Measurements from ENCODE around the gene RNF121.

RNF121 gene

DNA sequence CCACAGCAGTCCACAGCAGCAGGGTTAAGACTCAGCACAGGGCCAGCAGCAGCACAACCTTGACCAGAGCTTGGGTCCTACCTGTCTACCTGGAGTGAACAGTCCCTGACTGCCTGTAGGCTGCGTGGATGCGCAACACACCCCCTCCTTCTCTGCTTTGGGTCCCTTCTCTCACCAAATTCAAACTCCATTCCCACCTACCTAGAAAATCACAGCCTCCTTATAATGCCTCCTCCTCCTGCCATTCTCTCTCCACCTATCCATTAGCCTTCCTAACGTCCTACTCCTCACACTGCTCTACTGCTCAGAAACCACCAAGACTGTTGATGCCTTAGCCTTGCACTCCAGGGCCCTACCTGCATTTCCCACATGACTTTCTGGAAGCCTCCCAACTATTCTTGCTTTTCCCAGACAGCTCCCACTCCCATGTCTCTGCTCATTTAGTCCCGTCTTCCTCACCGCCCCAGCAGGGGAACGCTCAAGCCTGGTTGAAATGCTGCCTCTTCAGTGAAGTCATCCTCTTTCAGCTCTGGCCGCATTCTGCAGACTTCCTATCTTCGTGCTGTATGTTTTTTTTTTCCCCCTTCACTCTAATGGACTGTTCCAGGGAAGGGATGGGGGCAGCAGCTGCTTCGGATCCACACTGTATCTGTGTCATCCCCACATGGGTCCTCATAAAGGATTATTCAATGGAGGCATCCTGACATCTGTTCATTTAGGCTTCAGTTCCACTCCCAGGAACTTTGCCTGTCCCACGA lies 73.2 kb downstream of the RNF121 start:
- no peaks in the 10 kb centered on the region for H3K9me3 ChIP-seq
- no peaks in the 10 kb centered on the region for H3K27me3 ChIP-seq
- peak overlapping the region; percentile 18 for H3K27ac ChIP-seq
- peaks cover 26% of the 10 kb centered on the region in 2 experiments for H3K4me1 ChIP-seq (ENCODE audit: control insufficient read depth in 1 of 2, insufficient read depth in 1 of 2, low read depth in 1 of 2, low read length in 1 of 2)
- no peak overlapping the region for H3K4me3 ChIP-seq (ENCODE audit: low read depth in 1 of 2, low read length in 1 of 2)
- peaks cover 63% of the 10 kb centered on the region for H3K36me3 ChIP-seq
- TF ChIP-seq, protein P1, sequence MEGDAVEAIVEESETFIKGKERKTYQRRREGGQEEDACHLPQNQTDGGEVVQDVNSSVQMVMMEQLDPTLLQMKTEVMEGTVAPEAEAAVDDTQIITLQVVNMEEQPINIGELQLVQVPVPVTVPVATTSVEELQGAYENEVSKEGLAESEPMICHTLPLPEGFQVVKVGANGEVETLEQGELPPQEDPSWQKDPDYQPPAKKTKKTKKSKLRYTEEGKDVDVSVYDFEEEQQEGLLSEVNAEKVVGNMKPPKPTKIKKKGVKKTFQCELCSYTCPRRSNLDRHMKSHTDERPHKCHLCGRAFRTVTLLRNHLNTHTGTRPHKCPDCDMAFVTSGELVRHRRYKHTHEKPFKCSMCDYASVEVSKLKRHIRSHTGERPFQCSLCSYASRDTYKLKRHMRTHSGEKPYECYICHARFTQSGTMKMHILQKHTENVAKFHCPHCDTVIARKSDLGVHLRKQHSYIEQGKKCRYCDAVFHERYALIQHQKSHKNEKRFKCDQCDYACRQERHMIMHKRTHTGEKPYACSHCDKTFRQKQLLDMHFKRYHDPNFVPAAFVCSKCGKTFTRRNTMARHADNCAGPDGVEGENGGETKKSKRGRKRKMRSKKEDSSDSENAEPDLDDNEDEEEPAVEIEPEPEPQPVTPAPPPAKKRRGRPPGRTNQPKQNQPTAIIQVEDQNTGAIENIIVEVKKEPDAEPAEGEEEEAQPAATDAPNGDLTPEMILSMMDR (IDR thresholded peaks at IDR 0.05) = no peak

DNA sequence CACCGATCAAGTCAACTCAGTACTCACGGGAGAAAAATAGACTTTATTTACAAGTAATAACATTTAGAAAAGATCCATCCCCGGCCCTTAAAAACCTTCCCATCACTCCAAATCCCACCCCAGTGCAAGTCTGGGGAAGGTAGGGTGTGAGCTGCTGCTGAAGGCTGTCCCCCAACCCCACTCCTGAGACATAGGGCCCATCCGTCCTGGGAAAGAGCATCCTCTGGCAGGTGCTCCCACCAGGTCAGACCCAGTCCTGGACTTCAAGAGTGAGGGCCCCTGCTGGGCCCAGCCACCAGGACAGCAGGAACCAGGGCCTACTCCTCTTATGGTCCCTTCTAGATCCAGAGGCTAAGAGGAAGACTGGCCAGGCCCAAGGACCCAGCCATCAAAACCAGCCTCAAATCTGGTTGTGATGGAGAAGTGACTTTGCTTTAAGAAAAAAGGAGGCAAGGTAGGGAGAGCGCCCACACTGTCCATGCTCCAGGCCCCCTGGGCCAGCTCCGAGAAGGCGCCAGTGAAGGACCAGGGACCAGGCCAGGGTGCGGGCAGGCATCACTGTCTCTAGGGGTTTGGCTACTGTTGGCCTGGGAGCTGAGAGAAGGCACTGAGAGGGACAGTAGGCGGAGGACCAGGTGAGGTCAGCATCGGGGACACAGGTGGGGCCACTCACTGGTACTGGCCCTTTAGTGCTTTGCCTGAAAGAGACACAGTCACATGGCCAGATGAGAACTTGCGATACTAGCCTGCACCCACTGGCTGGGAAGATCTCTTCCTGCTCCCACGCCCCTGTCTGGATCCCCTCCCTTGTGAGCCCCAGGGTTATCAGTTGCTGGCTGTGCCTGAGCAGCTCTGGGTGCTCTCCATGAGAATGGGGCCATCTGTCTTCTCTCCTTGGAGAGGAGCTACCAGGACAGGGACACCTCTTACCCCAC lies 74.3 kb downstream of the RNF121 start:
- TF ChIP-seq, protein P1 (IDR thresholded peaks at IDR 0.05) = no peak
- no peaks in the 10 kb centered on the region for H3K9me3 ChIP-seq
- H3K36me3 ChIP-seq = peaks cover 74% of the 10 kb centered on the region
- H3K27me3 ChIP-seq = no peaks in the 10 kb centered on the region
- peaks cover 15% of the 10 kb centered on the region in 2 experiments for H3K4me1 ChIP-seq (ENCODE audit: control insufficient read depth in 1 of 2, insufficient read depth in 1 of 2, low read depth in 1 of 2, low read length in 1 of 2)
- peak overlapping the region; percentile 18 for H3K27ac ChIP-seq
- H3K4me3 ChIP-seq (ENCODE audit: low read depth in 1 of 2, low read length in 1 of 2) = no peak overlapping the region

DNA sequence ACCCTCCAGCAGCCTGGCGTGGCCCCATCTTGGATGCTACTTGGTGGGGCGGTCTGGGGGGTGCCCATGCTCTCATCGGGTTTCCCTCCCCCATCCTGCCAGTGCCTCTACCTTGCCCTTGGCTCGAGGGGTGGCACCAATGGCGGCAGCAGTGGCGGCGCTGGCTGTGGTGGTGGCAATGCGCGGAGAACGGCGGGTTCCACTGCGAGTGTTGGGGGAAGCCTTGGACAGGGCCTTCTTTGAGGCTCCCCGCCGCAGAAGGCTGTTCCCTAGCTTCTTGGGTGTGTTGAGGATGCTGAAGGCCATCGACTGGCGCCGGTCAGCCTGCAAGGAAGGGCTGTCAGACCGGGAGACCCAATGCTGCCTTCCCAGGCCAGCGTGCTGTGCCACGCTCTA lies 74.9 kb downstream of the RNF121 start:
- H3K27me3 ChIP-seq = no peaks in the 10 kb centered on the region
- H3K9me3 ChIP-seq = no peaks in the 10 kb centered on the region
- H3K4me1 ChIP-seq (ENCODE audit: control insufficient read depth in 1 of 2, insufficient read depth in 1 of 2, low read depth in 1 of 2, low read length in 1 of 2) = peaks cover 8% of the 10 kb centered on the region in 2 experiments
- H3K36me3 ChIP-seq = peaks cover 80% of the 10 kb centered on the region
- no peak overlapping the region for H3K27ac ChIP-seq
- no peak overlapping the region for H3K4me3 ChIP-seq (ENCODE audit: low read depth in 1 of 2, low read length in 1 of 2)
- TF ChIP-seq, protein P1 (IDR thresholded peaks at IDR 0.05) = no peak

DNA sequence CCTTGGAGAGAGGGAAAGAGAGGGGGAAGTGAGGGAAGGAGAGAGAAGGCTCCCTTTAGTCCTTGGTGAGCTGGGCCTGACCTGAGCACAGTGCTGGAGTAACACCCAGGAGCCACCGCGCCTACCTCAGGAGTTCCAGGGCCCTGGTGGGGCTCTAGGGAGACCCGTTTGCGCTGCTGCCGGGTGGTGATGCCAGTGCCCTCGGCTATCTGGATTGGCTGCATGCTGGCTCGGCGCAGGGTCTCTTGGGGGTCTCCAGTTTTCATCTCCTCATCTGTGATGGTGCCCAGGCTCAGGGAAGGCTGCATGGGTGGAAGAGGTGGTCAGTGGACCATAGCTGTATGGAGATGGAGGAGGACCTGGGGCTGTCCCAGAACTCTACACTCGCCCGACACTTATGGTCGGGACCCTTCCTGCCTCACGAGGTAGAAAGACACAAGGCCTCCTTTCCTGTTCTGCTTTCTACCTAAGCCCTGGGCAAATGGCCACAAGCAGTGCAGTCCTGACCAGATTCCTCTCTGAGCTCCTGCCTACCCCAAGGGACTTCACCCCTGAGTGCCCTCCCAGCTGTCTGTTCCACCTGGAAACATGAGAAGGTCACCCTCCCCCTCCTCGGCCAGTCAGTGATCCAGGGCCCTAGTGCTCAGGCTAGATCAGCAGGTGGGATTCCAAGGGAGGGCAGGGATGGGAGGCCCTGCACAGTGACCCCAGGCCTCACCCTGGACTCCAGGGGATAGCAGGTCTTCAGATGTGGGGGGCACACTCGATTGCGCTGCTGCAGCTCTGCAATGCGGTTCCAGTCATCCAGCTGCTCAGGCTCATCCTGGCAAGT lies 75.9 kb downstream of the RNF121 start:
- TF ChIP-seq, protein P1 (IDR thresholded peaks at IDR 0.05) = no peak
- Histone ChIP-seq H3K9me3 (no peaks in the 10 kb centered on the region), H3K4me1 (ENCODE audit: control insufficient read depth in 1 of 2, insufficient read depth in 1 of 2, low read depth in 1 of 2, low read length in 1 of 2) (no peaks in the 10 kb centered on the region), H3K27me3 (no peaks in the 10 kb centered on the region), H3K27ac (no peak overlapping the region), H3K36me3 (peaks cover 90% of the 10 kb centered on the region), H3K4me3 (ENCODE audit: low read depth in 1 of 2, low read length in 1 of 2) (no peak overlapping the region)
